AG09309 (cell line): ENCODE measurements around the gene APOC3.

Experiments used
- DNase-seq: peaks from one replicate; pipeline ENCODE4 v3.0.0-alpha.2; 2010; ENCODE audit warnings: low read depth
- H3K4me3 ChIP-seq: 2 replicates; pipeline ENCODE4 v1.5.1; 2011; ENCODE audit warnings: mild to moderate bottlenecking, low read depth, low read length, moderate library complexity; ENCODE audit not compliant: control insufficient read depth
- TF ChIP-seq, protein P1 (sequence below): IDR thresholded peaks from 2 replicates; pipeline ENCODE4 v1.5.1; 2011; ENCODE audit warnings: mild to moderate bottlenecking, low read depth, low read length, inconsistent platforms; ENCODE audit not compliant: insufficient read depth, control insufficient read depth; ENCODE audit errors: missing control alignments

APOC3 gene

DNA sequence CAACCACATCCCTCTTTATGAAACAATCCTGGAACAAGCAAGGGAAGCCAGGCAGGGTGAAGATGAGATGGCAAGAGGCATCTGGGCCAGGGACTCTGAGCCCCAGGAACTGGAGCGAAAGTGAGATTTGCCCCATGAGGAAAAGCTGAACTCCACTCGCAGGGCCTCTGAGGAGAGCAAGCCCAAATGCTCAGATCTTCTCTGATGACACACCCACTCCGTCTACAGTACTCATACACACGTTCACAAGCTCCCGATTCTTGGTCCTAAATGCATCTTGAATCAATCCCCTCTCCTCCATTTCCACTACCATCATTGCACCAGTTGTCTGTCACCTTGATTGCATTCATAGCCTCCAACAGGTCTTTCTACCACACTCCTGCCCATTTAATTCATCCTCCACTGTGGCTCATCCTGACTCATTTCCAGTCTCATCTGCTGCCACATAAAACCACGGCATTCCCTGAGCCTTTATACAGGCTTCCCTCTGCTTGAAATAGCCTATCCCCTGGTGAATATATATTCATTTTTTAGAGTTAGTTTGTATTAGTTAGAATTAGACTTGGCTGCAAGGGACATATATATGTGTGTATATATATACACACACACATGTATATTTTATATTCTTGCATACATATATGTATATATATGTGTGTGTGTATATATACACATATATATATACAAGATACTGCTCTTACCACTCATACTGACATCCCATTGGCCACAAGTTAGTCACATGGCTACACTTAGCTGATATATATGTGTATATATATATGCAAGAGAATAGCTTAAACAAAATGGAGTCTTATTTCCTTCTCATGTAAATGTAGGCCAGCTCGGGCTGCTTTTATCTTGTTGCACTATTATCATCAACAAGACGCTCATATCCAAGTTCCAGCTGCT, 36.6 kb upstream of the APOC3 start:
- no peak for DNase-seq
- TF ChIP-seq, protein P1, sequence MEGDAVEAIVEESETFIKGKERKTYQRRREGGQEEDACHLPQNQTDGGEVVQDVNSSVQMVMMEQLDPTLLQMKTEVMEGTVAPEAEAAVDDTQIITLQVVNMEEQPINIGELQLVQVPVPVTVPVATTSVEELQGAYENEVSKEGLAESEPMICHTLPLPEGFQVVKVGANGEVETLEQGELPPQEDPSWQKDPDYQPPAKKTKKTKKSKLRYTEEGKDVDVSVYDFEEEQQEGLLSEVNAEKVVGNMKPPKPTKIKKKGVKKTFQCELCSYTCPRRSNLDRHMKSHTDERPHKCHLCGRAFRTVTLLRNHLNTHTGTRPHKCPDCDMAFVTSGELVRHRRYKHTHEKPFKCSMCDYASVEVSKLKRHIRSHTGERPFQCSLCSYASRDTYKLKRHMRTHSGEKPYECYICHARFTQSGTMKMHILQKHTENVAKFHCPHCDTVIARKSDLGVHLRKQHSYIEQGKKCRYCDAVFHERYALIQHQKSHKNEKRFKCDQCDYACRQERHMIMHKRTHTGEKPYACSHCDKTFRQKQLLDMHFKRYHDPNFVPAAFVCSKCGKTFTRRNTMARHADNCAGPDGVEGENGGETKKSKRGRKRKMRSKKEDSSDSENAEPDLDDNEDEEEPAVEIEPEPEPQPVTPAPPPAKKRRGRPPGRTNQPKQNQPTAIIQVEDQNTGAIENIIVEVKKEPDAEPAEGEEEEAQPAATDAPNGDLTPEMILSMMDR: no peak
- H3K4me3 ChIP-seq: no peak overlapping the region

DNA sequence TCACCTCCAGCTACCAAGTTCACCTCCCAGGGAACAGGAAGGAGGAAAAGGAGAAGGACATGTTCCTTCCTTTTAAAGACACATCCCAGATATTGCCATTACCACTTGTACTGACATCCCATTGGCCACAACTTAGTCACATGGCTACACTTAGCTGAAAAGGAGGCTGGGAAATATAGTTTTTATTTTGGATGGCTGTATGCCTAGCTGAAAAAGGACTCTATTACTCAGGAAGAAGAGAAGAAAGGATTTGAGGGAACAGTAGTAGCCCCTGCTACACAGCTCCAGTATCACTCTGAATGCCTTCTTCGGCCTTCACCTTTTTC, 36.0 kb upstream of the APOC3 start:
- H3K4me3 ChIP-seq: no peak overlapping the region
- DNase-seq: no peak

DNA sequence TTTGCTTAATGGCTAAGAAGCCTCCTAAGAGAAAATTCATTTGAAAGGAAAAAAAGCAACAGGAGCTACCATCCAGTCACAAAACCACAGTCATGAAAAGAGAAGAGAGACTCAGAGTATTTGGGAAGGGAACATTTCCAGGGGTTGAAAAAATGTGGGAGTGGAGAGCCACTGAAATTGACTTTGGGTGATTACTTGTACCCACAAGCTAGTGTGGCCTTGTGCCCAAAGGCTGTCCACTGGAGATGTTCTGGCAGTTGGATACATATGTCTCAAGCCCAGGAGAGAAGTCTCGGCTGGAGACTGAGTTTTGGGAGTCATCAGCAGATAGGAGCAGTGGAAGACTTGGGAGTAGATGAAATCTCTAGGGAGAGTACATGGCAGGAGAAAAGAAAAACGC, 34.9 kb upstream of the APOC3 start:
- no peak for DNase-seq
- TF ChIP-seq, protein P1: no peak

More for the DNA sequence above, 36.0 kb upstream of the APOC3 start:
- TF ChIP-seq, protein P1: no peak

DNA sequence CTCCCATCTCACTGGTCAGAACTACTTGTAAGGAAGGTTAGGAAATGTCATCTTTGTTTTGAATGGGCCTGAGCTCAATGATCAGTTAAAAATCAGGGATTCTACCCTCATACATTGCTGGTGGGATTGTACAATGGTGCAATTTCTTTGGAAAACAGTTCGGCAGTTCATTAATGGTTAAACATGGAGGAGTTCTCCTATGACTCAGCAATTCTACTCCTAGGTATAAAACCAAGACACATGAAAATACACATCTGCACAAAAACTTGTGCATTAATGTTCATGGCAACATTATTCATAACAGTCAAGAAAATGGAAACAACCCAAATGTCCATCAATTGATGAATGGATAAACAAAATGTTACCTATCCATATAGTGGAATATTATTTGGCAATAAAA, 33.2 kb upstream of the APOC3 start:
- TF ChIP-seq, protein P1: no peak
- no peak overlapping the region for H3K4me3 ChIP-seq
- DNase-seq: no peak

More for the DNA sequence above, 34.9 kb upstream of the APOC3 start:
- no peak overlapping the region for H3K4me3 ChIP-seq

DNA sequence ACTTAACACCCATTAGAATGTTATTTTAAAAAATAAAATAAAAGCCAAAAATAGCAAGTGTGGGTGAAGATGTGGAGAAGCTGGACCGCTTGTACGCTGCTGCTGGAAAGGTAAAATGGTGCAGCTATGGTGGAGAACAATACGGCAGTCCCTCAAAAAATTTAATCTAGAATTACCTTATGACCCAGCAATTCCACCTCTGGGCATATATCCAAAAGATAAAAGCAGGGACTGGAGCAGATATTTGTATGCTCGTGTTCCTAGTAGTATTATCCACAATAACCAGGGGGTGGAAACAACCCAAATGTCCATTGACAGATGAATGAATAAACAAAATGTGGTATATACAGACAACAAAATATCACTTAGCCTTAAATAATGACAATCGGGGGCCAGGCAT, 31.9 kb upstream of the APOC3 start:
- H3K4me3 ChIP-seq: no peak overlapping the region
- TF ChIP-seq, protein P1: no peak
- DNase-seq: no peak

DNA sequence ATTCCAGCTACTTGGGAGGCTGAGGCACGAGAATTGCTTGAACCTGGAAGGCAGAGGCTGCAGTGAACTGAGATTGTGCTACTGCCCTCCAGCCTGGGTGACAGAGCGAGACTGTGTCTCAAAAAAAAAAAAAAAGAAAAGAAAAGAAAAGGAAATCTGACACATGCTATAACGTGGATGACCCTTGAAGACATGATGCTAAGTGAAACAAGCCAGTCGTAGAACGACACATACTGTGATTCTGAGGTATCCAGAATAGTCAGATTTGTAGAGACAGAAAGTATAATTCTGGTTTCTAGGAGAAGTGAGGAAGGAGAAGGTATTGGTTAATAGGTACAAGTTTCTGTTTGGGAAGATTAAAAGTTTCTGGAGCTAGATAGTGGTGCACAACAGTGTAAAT, 31.3 kb upstream of the APOC3 start:
- no peak overlapping the region for H3K4me3 ChIP-seq
- TF ChIP-seq, protein P1: no peak
- DNase-seq: no peak
